ENCODE results near the gene KRT82.
A peak's percentile ranks its signal among the peaks of the same experiment; 100 is the strongest.

DNA sequence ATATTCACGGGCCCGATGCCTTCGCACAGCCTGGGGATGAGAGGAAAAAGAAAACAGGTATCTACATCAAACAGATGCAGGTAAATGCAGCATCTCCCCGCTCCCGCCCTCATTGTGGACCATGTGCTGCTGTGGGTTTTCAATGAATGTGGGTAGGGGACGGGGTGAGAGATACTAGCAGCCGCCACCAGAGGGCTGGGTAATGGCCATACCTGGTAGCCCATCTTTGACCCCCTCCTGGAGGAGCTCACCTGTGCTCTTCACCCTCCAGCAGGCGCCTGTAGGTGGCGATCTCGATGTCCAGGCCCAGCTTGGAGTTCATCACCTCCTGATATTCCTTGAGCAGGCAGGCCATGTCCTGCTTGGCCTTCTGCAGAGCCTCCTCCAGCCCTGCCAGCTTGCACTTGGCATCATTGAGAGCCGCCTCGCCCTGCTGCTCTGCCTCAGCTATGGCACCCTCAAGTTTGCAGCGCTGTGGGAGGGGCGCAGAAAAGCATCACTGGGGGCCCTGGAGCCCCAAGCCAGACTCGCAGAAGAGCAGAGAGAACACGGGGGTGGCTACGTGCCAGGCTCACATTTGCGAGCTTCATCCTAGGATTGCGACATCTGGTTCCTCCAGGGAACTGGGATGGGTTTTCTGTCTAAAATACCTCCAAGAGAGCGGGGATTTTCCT lies 10.2 kb downstream of the KRT82 start:
- TF ChIP-seq, protein P1, sequence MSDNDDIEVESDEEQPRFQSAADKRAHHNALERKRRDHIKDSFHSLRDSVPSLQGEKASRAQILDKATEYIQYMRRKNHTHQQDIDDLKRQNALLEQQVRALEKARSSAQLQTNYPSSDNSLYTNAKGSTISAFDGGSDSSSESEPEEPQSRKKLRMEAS (IDR thresholded peaks at IDR 0.05), result no peak
- TF ChIP-seq, protein P2, sequence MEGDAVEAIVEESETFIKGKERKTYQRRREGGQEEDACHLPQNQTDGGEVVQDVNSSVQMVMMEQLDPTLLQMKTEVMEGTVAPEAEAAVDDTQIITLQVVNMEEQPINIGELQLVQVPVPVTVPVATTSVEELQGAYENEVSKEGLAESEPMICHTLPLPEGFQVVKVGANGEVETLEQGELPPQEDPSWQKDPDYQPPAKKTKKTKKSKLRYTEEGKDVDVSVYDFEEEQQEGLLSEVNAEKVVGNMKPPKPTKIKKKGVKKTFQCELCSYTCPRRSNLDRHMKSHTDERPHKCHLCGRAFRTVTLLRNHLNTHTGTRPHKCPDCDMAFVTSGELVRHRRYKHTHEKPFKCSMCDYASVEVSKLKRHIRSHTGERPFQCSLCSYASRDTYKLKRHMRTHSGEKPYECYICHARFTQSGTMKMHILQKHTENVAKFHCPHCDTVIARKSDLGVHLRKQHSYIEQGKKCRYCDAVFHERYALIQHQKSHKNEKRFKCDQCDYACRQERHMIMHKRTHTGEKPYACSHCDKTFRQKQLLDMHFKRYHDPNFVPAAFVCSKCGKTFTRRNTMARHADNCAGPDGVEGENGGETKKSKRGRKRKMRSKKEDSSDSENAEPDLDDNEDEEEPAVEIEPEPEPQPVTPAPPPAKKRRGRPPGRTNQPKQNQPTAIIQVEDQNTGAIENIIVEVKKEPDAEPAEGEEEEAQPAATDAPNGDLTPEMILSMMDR (IDR thresholded peaks at IDR 0.05), result peak; percentile 40; the same call in 2 of the 3 replicates
- TF ChIP-seq, protein P3, sequence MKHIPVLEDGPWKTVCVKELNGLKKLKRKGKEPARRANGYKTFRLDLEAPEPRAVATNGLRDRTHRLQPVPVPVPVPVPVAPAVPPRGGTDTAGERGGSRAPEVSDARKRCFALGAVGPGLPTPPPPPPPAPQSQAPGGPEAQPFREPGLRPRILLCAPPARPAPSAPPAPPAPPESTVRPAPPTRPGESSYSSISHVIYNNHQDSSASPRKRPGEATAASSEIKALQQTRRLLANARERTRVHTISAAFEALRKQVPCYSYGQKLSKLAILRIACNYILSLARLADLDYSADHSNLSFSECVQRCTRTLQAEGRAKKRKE (CRISPR knock-in tag; IDR thresholded peaks at IDR 0.05; ENCODE audit: low read depth), result no peak
- no peak for TF ChIP-seq POLR2A (IDR thresholded peaks at IDR 0.05; ENCODE audit: low read length)
- TF ChIP-seq, protein P4, sequence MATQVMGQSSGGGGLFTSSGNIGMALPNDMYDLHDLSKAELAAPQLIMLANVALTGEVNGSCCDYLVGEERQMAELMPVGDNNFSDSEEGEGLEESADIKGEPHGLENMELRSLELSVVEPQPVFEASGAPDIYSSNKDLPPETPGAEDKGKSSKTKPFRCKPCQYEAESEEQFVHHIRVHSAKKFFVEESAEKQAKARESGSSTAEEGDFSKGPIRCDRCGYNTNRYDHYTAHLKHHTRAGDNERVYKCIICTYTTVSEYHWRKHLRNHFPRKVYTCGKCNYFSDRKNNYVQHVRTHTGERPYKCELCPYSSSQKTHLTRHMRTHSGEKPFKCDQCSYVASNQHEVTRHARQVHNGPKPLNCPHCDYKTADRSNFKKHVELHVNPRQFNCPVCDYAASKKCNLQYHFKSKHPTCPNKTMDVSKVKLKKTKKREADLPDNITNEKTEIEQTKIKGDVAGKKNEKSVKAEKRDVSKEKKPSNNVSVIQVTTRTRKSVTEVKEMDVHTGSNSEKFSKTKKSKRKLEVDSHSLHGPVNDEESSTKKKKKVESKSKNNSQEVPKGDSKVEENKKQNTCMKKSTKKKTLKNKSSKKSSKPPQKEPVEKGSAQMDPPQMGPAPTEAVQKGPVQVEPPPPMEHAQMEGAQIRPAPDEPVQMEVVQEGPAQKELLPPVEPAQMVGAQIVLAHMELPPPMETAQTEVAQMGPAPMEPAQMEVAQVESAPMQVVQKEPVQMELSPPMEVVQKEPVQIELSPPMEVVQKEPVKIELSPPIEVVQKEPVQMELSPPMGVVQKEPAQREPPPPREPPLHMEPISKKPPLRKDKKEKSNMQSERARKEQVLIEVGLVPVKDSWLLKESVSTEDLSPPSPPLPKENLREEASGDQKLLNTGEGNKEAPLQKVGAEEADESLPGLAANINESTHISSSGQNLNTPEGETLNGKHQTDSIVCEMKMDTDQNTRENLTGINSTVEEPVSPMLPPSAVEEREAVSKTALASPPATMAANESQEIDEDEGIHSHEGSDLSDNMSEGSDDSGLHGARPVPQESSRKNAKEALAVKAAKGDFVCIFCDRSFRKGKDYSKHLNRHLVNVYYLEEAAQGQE (IDR thresholded peaks at IDR 0.05), result no peak
